Activated CD8-positive, alpha-beta memory T cell treated with anti-CD3 and anti-CD28 coated beads, Interleukin-2, amount 50 U/mL, for 48 hours (primary cell): ENCODE measurements around the gene TAOK2.
A peak's percentile ranks its signal among the peaks of the same experiment; 100 is the strongest.
"Not testable (repeated sequence)": the region's sequence is repeated elsewhere in the genome, so short reads cannot be mapped to it uniquely, and the experiment has no call there.

ENCODE experiments used
- DNase-seq: peaks from one replicate; pipeline ENCODE4 v3.0.0-alpha.2; 2020

TAOK2 gene

DNA sequence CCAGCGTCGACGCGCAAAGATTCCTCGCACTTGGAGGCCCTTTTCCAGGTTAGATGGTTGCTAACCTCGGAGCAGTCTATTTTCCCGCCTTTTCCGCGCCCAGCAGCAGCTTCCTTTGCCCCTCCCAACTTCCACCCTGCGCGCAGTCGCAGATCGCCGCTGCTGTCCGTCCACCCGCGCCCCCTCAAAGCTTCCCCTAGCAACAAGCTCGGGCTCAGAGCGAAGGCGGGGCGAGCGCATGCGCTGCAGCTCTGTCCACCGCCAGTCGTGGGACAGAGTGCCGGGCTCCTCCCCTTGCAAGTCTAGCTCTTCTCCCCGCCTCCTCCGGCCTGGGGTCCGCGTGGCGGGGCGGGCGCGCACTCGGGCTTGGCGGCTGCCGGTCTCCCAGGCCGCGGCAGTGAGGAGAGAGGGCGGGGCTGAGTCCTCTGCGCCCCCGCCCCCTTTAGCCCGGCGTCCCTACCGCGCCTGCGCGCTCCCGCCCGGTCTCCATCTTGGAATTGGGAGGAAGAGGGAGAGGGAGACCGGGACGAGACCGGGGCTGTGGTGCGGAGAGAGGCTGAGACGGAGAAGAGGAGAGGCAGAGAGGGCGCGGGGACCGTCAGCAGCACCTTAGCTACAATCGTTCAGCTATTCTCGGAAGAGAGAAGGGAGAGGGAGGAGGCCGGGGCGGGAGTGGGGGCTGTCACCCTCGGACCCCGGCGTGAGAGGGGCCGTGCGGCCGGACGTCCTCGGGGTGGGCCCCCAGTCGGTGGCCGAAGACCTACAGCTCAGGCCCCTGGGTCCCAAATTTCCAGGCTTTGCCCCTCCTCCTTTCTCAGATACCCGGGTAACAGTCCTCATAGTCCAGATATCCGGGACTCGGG lies at the start of gene TAOK2:
TAOK2 (plus strand) TSS at position 485 of the 863 bp plus-strand sequence. CDS start 3,905 bp downstream, outside the sequence.
- DNase-seq = peak; percentile 97

- DNase-seq = no peak
Measured at GRCh38 chr16:29925105-29925756, 48.4 kb upstream of the TAOK2 start.

DNA sequence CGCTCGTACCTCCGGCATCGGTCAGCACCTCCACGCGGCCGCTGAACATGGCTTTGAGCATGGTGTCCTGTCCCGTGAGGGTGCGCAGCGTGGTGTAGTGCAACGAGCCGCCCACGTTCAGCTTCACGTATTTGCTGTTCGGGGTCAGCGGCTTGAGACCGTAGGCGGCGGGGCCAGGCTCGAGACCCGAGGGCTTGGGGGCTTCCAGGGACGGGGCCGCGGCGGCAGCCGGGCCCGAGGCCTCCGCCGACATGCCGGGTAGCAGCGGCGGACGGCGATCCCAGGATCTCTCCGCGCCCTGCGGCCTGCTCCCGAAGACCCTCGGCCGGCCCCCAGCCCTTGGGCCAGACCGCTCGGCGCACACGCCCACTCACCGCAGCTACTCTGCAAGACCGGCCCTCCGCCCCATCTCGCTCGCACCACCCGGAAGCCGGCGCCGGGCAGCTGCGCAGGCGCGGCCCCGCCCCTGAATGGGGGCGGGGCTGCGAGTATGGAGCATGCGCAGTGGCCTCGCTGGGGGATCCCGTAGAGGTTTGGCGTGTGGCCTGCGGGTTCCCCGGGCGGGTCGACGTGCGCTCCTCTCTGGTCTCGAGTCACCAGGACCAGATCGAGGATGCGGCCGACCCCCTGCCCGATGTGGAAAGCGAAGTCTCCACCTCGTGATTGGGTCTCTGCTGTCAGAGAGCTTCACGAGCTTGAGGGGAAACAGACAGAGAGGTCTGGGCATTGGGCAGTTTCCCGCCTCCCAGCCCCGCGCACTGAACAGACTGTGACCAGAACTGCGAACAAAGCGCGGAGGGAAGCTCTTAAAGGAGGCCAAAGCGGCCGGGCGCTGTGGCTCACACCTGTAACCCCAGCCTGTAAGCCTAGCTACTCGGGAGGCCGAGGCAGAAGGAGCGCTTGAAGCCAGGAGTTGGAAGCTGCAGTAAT lies 47.6 kb upstream of the TAOK2 start, which contains the start of gene KCTD13:
KCTD13 (minus strand) TSS at position 446 of the 930 bp plus-strand sequence; CDS start at position 253, 193 bp downstream.
- DNase-seq = peak; percentile 99

DNA sequence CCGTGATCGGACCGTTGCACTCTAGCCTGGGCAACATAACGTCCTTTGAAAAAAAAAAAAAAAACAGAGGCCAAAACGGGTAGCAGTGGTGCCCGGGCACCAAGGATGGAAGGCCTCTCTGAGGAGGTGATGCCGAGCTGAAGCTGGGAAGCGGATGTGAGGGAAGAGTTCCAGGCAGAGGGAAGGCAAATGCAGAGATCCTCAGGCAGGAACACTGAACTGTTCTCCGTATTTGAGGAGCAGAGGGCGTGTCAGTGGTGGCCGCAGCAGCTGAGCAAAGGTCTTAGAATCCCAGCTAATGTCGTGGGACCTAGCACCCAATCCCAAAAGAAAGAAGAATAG lies 47.0 kb upstream of the TAOK2 start:
- no peak for DNase-seq

DNA sequence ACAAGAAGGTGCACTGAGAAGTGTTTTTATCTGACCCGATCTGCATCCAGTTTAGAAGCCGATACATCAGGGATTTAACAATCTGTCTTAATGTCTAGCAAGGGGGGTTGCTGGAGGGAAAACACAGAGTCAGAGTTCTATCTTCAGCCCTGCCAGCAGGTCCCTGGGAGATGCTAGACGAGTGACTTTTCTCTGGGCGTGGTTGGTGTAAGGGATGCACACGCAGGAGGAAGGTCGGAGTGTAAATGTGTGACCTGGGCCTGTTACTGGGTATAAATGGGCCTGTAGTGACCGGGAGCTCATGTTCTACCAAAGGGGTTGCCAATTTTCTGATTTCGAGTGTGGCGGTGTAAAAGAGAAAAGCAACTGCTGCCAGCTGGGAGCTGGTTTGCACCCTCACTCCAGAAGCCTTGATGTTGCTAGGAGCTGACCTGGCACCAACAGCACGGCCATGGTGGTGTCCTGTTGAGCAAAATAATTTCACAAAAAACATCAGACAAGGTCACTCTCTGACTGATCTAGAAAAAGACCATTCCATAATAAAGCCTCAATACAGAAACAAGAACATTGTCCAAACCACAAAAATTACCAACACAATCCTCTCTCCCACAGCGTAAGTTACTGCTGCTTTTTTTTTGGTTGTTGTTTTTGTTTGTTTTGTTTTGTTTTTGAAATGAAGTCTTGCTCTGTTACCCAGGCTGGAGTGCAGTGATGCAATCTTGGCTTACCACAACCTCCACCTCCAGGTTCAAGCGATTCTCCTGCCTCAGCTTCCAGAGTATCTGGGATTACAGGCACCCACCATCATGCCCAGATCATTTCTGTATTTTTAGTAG lies 46.4 kb upstream of the TAOK2 start:
- no peak for DNase-seq

GRCh38 chr16:29931750-29932149 lies 41.9 kb upstream of the TAOK2 start:
- DNase-seq = not testable (repeated sequence)

- no peak for DNase-seq
Measured at GRCh38 chr16:29940656-29941055, 33.0 kb upstream of the TAOK2 start.

GRCh38 chr16:29943846-29944799 lies 29.5 kb upstream of the TAOK2 start:
- no peak for DNase-seq

- DNase-seq = no peak
Measured at GRCh38 chr16:29947897-29948296, 25.8 kb upstream of the TAOK2 start.

- no peak for DNase-seq
Measured at GRCh38 chr16:29950806-29951461, 22.7 kb upstream of the TAOK2 start.

GRCh38 chr16:29951625-29952365 lies 21.9 kb upstream of the TAOK2 start:
- no peak for DNase-seq

DNA sequence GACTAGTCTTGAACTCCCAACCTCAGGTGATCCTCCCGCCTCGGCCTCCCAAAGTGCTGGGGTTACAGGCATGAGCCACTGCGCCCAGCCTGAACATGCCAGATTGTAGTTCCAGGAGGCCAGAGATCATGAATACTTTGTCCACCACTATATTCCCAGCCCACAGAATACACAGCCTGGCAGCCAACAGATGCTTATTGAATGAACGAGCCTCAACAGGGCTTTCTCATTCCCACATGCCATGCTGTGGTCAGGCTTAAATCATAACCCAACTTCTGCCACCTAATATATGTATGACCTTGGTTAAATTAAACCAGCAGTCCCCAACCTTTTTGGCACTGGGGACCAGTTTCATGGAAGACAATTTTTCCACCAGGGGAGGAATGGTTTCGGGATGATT lies 14.9 kb upstream of the TAOK2 start:
- DNase-seq = no peak

GRCh38 chr16:29959293-29959692 lies 14.4 kb upstream of the TAOK2 start:
- no peak for DNase-seq

DNA sequence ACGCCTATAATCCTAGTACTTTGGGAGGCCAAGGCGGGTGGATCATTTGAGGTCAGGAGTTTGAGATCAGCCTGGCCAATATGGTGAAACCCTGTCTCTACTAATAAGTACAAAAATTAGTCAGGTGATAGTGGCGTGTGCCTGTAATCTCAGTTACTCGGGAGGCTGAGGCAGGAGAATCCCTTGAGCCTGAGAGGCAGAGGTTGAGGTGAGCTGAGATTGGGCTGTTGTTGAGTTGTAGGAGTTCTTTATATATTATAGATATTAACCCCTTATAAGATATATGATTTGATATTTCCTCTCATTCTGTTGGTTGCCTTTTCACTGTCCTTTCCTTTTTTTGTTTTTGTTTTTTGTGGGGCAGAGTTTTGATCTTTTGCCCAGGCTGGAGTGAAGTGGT lies 13.8 kb upstream of the TAOK2 start:
- DNase-seq = not testable (repeated sequence)

- DNase-seq = no peak
Measured at GRCh38 chr16:29961127-29961478, 12.6 kb upstream of the TAOK2 start.

DNA sequence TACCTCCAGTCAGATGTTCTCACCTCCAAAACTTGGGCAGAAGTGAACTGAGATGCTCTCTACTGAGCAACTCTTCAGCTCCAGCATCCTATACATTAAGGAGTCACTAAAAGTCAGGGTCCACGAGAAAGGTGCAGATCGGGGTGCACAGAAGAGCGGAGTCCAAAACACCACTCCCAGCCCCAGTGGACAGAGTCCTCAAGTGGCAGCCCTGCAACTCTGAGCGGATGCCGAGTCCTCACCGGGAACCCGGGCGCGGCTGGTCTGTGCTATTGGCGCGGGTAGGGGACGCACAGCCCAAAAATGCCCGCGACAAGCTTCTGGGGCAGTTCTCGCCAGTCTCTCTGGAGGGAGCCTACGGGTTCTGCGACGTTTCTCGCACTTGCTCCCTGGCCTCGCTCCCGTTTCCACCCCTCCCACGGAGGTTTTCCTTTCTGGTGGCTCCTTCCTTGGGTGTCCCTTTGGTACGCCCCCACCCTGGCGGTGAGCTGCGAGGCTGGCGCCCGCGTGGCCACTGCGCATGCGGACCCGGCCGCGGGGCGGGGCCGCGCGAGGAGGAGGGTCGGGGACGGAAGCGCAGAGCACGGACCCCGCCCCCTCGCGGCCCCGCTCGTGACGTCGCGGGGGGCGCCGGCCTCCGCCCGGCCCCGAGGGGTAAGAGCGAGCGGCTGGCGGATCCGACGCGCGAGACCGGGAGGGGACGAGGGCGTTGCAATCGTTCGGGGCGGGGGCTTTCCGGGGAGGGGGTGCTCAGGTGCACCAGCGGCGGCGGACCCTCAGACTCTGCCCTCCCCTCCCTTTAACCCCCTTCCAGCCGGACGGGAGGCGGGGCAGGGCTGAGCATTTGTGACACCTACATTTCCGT lies 12.0 kb upstream of the TAOK2 start, which contains the start of gene TMEM219:
TMEM219 (plus strand) TSS at position 601 of the 865 bp plus-strand sequence. CDS start 1,065 bp downstream, outside the sequence.
- peak; percentile 98 for DNase-seq

- no peak for DNase-seq
Measured at GRCh38 chr16:29962344-29962994, 11.2 kb upstream of the TAOK2 start.
